NCI-H1105 treated with DMSO at 0.1 percent for 48 hours (cell line): Measurements from ENCODE around the gene THADA.

ENCODE experiments used
- DNase-seq: peaks from one replicate; lab custom pipeline; 2025; lab: John Stamatoyannopoulos, UW

The THADA gene

GRCh38 chr2:43222475-43223309 is 373.1 kb downstream of the THADA start:
- DNase-seq: no peak

GRCh38 chr2:43221763-43222474 is 373.9 kb downstream of the THADA start:
- DNase-seq: peak; percentile 27

GRCh38 chr2:43221124-43221762 is 374.6 kb downstream of the THADA start:
- no peak for DNase-seq

GRCh38 chr2:43220760-43221123 is 375.1 kb downstream of the THADA start:
- no peak for DNase-seq

- no peak for DNase-seq
Observed at GRCh38 chr2:43220229-43220751, 375.5 kb downstream of the THADA start.

GRCh38 chr2:43219383-43220228 is 376.2 kb downstream of the THADA start:
- peak; percentile 67 for DNase-seq

GRCh38 chr2:43218702-43219382 is 377.0 kb downstream of the THADA start:
- no peak for DNase-seq

- DNase-seq: no peak
Observed at GRCh38 chr2:43218155-43218701, 377.6 kb downstream of the THADA start.

- DNase-seq: no peak
Observed at GRCh38 chr2:43217228-43218154, 378.3 kb downstream of the THADA start.

- DNase-seq: no peak
Observed at GRCh38 chr2:43216629-43217028, 379.2 kb downstream of the THADA start.

- no peak for DNase-seq
Observed at GRCh38 chr2:43215673-43216255, 380.1 kb downstream of the THADA start.

GRCh38 chr2:43214253-43214652 is 381.6 kb downstream of the THADA start:
- DNase-seq: no peak

GRCh38 chr2:43212931-43213330 is 382.9 kb downstream of the THADA start:
- no peak for DNase-seq

- DNase-seq: no peak
Observed at GRCh38 chr2:43212216-43212835, 383.5 kb downstream of the THADA start.

- no peak for DNase-seq
Observed at GRCh38 chr2:43210467-43211303, 385.2 kb downstream of the THADA start.

GRCh38 chr2:43210125-43210466 is 385.7 kb downstream of the THADA start:
- no peak for DNase-seq

GRCh38 chr2:43209204-43209717 is 386.6 kb downstream of the THADA start:
- no peak for DNase-seq
